ENCODE measurements around the gene LEFTY2.
A peak's percentile ranks its signal among the peaks of the same experiment; 100 is the strongest.
"Not testable (repeated sequence)": the region's sequence is repeated elsewhere in the genome, so short reads cannot be mapped to it uniquely, and the experiment has no call there.

LEFTY2 gene, protein sequence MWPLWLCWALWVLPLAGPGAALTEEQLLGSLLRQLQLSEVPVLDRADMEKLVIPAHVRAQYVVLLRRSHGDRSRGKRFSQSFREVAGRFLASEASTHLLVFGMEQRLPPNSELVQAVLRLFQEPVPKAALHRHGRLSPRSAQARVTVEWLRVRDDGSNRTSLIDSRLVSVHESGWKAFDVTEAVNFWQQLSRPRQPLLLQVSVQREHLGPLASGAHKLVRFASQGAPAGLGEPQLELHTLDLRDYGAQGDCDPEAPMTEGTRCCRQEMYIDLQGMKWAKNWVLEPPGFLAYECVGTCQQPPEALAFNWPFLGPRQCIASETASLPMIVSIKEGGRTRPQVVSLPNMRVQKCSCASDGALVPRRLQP

DNA sequence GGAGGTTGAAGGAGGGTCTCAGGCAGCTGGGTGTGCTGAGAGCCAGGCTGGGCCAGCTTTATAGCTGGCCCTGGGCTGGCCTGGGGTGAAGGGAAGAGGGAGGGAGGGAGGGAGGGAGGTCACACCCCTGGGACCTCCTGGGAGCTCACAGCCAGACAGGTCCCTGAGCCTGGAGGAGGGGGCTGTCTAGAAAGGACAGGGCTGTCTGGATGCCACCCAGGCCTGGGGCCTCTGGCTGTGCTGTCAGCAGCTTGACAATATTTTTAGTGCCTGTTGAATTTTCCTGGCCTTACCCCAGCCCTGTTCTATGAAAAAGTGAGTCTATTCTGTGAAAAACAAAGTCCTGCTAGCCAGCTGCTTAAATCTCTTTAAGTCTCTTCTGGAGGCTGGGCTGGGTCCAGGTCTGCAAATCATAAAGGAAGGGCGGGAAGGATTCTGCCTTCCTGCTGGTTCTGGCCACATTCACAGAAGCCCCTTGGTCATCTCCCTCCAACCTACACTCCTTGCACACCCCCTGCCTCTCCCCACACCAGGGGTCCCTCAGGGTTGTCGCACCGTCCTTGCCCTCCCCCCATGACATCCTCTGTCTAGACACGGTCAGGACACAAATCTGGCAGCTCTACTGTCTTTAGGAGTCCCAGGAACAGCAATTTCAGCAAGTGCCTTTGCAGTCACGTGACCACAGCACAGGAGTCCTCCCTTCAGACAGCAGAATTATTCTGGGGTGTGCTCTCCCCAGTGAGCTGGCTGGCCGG is at the start of gene LEFTY2:
TSS of gene LEFTY2 (minus strand) at position 34 of the 755 bp plus-strand sequence. CDS start 80 bp downstream, outside the sequence.
- DNase-seq, result peak; percentile 81

DNA sequence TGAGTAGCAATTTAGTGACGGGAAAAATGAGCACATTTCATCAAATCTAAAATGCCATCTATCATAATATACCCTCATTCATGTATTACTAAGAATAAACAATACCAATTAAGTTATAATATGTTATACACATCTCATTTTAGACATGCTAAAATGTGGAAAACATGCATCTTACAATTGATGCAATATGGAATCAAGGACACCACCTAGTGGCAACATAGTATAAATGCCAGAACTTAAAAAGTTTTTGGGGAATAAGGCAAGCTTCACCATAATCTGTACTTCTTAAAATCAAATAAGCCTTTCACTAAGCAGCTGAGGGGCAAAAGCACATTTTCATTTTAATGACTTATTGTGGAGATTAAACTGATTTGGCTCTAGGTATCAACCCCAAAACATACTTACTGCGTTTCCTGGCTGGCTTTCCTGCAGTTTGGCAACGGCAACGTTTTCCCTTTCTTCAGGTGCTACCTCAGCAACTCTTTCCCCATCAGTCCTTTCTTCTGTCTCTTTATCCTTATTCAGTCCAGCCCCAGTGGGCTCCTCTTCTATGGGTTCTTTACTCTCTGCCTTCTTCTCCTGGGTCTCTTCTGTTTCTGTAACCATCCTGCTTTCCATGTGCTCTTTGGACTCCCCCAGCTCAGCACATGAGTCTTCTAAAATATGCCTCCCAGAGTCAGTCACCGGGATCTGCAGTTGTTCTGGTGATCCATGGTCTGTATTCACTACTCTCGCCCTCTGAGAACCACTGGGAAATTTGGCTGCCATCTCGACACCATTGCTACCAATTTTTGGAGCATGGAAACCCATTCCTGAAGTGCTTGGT is 46.7 kb upstream of the LEFTY2 start:
- DNase-seq, result no peak

DNA sequence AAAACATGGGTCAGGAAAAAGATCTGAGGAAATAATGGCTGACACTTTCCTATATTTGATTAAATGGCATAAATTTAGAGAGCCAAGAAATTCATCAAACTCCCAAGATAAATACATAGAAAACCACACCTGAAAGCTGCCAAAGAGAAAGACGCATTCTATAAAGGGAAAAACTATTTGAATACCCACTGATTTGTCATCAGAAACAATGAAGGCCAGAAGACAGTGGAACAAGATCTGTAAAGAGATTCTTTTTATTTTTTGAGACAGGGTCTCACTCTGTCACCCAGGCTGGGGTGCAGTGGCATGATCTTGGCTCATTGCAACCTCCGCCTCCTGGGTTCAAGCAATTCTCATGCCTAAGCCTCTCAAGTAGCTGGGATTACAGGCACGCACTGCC is 40.7 kb upstream of the LEFTY2 start:
- no peak for DNase-seq

DNA sequence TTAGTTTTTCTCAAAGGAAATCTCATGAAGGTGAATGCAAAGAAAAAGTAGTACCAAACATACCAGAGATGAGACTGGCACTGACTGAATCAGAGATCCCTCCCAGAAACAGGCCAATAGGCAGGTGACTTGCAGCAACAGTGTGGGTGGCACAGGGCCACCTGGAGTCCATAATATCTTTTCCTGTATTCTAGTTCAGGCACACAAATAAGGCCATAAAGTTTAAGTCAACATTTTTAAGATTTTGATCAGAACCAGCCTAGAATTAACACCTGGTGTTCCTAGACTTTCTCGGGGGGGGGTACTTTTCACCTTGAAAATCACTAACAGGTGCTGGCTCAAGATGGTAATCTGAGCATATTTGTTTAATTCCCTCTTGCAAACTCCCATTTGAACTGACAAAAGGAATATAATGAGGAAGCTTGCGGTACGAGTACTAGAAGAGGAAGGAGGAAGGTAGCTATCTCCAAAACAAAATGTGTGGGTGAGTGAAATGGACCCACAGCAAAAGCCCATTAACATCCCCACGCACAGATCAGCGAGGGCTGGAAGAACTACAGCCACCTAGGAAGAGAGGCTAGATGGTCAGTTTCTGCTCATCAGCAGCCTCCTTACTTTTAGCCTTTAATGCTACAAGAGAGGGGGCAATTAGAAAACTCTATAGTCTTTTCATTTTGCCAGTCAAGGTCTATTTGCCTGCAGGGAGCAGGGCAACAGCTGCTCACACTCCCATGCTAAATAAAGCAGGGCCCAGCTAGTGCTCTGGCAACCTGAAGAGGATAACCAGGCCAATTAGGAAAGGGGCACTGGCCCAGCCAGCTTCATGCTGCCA is 39.2 kb upstream of the LEFTY2 start:
- DNase-seq, result no peak

DNA sequence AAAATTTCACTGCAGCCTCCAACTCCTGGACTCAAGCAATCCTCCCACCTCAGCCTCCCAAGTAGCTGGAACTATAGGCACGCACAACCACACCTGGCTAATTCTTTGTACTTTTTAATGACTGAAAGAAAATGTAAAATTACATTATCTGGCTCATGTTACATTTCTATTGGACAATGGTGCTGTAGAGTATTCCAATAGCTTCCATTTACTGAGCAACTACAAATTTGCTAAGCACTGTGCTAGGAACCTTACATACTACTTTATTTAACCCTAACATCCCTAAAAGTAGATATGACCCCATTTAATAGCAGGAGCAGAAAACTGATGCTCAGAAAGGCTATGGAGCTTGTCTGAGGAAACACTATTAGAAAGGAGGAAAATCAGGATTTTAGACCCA is 38.4 kb upstream of the LEFTY2 start:
- no peak for DNase-seq

DNA sequence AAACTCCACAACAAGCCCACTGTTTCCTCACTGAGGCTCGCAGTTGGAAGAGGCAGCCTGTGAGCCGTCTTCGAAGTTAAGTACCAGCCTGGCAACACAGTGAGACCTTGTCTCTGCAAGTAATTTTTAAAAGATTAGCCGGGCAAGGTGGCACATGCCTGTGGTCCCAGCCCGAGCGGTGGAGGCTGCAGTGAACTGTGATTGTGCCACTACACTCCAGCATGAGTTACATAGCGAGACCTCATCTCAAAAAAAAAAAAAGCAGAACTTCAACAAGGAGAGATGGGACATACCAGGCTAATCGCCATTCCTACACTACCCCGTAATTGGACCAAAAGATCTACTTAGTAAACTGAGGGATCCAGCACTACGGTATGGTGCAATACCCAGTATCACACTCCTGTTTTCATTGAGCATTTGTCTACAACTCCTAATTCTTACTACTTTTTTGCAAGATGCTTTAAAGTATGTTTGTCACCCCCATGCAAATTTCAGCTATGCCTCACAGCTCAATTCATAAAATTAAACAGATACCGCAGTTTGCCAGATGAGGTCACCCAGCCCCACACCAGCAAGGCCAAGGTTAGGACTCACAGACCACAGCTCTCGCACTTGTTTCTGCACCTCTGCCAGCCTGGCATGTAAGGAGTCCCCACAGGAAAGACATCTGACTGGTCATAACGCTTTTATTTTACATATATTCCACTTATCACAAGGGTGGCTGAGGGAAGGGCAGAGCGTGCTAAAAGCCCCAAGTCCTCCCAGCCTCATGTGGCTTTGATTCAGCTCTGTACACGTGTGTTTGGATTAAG is 37.1 kb upstream of the LEFTY2 start:
- no peak for DNase-seq

DNA sequence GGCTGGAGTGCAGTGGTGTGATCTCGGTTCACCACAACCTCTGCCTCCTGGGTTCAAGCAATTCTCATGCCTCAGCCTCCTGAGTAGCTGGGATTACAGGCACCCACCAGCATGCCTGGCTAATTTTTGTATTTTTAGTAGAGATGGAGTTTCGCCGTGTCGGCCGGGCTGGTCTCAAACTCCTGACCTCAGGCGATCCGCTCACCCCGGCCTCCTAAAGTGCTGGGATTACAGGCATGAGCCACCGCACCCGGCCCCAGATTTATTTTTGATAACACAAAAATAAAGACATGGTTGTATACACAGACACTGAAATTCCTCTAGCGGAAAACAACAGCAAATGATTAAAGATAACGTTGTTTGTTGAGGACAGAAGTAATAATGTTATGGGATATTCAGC is 34.1 kb upstream of the LEFTY2 start:
- not testable (repeated sequence) for DNase-seq

DNA sequence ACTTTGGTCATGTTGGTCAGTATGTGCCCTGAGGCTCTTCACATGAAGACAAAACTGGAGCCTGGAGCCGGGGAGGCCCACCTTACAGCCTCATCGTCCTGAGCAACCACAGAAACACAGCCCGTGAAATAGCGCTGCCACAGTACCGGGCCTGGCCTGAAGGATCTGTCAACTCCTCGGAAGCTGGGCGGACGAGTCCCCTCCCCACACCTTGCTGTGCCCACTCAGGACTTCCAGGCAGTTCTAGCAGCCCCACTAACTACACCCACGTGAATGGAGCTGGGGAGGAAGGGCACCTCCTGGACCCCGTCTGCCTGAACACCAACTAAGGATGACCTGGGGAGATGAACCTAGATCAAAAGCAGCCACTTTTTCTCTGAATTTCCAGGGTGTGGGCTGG is 33.4 kb upstream of the LEFTY2 start:
- DNase-seq, result no peak

DNA sequence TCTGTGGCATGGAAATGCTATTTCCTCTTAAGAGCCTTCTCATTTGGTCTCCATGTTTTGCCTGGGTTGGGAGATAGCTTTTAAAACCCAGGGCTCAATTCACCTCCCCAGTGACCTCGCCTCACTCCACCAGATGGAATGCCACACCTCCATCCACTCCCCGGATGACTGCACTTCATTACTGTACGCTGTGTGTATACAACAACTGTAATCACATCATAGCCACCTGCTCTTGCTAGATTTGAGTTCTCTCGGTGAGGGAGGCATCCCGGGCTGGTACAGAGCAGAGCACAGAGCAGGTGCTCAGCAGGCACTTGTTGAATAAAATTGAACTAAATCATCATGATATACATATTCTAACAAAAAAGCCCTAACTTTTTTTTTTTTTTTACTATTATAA is 32.1 kb upstream of the LEFTY2 start:
- no peak for DNase-seq

DNA sequence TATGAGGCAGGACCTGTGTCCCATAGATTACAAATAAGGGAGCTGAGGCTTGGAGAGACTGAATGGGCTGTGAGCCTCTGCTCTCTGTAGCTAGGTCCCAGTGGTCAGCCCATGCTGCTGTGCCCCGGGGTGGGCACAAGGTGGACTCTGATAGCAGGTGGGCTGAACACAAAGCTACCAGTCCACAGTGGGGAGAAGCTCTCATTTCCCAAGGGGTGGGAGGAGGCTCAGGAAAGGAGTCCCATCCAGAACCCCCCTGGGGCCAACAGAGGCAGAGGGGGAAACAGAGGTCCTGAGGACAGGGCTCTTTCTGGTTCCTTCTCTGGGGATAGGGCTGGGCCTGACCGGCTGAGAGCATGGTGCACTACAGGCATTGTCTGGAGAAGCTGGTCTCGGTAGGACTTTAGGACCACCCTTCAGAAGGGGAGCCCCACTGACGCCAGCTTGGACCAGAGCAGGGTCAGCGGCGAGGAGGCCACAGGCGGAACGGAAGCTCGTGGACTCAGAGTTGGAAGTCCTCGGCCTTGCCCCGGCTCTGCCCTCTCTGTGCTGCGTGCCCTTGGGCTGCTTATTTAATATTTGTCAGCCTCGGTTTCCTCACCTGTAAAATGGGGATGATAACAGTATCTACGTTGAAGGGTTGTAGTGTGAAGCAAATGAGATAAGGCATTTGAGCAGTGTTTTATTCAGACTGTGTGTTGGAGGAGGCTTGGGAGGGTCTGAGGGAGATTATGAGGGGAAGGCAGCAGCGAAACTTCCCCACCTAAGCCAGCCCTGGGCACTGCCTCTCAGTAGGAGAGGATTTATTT is 31.5 kb upstream of the LEFTY2 start:
- DNase-seq, result no peak

DNA sequence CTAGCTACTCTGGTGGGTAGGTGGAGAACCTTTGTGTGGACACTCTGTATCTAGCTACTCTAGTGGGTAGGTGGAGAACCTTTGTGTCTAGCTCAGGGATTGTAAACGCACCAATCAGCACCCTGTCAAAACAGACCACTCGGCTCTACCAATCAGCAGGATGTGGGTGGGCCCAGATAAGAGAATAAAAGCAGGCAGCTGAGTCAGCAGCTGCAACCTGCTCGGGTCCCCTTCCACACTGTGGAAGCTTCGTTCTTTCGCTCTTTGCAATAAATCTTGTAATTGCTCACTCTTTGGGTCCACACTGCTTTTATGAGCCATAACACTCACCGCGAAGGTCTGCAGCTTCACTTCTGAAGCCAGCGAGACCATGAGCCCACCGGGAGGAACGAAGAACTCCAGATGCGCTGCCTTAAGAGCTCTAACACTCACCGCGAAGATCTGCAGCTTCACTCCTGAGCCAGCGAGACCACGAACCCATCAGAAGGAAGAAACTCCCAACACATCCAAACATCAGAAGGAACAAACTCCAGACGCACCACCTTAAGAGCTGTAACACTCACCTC is 29.7 kb upstream of the LEFTY2 start:
- DNase-seq, result not testable (repeated sequence)

DNA sequence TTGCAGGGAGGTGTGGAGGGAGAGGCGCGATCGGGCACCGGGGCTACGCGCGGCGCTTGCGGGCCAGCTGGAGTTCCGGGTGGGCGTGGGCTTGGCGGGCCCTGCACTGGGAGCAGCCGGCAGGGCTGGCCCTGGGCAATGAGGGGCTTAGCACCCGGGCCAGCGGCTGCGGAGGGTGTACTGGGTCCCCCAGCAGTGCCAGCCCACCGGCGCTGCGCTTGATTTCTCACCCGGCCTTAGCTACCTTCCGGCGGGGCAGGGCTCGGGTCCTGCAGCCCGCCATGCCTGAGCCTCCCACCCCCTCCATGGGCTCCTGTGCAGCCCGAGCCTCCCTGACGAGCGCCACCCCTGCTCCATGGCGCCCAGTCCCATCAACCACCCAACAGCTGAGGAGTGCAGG is 28.7 kb upstream of the LEFTY2 start:
- peak; percentile 35 for DNase-seq

DNA sequence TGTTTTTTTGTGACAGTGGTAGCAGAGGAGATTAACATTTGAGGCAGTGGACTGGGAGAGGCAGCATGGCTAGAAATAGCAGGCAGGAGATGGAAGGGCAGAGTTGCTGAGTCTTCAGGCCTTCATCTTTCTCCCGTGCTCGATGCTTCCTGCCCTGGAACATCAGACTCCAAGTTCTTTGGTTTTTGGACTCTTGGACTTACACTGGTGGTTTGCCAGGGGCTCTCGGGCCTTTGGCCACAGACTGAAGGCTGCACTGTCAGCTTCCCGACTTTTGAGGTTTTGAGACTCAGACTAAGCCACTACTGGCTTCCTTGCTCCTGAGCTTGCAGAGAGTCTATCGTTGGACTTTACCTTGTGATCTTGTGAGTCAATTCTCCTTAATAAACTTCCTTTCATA is 24.2 kb upstream of the LEFTY2 start:
- DNase-seq, result peak; percentile 13

DNA sequence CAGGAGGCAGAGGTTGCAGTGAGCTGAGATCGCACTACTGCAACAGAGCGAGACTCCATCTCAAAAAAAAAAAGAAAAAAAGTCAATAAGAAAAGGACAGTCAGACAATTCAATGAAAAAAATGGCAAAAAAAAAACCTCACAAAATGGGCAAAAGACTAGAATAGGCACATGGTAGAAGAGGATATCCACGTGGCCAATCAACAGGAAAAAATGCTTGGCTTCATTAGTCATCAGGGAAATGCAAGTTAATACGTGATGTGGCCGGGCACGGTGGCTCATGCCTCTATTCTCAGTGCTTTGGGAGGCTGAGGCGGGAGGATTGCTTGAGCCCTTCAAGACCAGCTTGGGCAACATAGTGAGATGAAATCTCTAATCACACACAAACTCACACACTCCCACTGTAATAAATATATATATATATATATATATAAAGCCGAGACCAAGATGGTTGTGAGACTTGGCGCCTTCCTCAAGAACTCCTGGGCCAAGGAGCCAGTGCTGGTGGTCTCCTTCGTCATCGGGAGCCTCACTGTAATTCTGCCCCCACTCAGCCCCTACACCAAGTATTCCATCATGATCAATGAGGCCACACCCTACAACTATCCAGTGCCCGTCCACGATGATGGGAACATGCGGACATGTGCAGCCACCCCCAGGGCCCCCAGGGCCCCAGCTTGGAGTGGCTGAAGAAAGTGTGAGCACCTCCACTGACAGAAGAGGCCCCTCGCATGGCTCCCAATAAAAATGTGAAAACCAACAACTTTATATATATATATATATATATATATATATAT is 22.9 kb upstream of the LEFTY2 start:
- peak; percentile 31 for DNase-seq

DNA sequence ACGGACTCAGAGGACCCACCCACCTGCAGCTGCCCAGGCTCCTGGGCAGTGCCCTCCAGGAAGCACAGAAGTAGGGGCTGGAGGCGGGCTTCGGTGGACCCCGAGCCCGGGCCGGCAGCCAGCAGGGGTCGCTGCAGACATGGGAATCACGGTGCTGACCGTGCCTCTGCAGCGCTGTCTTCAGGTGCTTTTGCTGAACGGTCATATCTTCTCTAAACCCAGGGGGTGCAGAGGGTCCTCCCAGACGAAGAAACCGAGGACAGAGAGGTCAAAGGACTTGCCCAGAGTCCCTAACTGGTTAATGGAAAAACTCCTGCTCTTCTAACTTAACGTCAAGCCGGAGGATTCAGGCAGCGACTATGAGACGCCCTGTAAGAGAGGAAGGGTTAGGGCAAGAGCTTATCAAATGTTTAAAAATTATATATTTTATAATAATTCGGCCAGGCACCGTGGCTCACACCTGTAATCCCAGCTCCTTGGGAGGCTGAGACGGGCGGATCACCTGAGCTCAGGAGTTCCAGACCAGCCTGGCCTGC is 21.5 kb upstream of the LEFTY2 start:
- peak; percentile 74 for DNase-seq

DNA sequence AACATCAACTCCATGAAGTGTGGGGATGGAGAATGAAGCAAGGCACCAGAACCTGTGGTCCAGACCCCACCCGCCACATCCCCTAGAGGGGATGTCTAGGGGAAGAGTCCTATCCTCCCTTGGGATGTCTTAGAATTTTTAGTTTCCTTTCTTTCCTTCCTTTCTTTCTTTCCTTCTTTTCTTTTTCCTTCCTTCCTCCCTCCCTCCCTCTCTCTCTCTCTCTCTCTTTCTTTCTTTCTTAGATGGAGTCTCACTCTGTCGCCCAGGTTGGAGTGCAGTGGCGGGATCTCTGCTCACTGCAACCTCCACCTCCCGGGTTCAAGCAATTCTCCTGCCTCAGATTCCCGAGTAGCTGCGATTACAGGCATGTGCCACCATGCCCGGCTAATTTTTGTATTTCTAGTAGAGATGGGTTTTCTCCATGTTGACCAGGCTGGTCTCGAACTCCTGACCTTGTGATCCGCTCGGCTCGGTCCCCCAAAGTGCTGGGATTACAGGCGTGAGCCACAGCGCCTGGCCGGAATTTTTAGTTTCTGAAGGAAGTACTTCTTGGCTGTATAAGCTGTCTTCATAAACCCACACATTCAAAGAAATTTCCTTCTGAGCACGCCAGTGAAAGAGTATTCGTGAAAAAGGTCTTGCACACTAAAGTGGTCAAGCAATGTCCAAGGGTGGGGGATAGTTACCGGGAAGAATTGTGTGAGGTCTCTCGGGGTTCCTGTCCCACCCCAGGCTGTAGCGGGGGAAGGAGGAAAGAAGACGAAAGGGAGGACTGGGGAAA is 20.8 kb upstream of the LEFTY2 start:
- peak; percentile 11 for DNase-seq

DNA sequence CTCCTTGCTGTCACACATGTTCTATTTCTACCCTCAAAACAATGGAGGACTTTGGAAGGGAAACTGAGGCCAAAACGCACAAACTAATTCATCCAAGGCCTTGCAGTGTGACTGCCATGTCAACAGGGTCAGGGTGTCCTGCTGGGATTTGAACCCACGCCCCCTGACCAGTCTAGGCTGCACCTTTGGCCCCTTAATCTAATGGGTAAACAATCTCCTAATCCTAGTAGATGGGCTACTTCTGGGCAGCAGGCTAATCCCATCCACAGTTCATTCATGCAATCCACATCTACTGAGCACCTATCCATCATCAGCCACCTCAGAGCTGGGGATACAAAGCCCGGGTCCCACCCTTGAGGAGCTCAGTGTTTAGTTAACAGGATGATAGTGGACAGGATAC is 17.0 kb upstream of the LEFTY2 start:
- DNase-seq, result no peak

DNA sequence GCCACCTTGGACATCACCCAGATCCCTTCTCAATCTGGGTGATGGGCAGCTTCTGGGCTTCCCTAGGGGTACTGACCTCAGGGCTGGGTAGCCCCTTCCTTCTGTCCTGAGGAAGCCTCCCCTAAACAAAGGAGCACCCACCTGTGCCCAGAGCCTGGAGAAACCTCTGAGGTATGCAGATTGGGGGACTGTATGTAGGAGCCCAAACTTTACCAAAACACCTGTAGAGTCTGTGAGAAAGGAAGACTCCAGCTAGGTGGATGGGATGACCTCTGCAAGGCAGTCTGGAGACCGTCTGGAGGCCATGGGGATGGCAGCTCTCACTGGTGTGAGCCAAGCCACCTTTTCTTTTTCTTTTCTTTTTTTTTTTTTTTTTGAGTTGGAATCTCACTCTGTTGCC is 13.7 kb upstream of the LEFTY2 start:
- no peak for DNase-seq

Data from islet precursor cell (in vitro differentiated cells).